ENCODE data around the gene NGRN.
A peak's percentile ranks its signal among the peaks of the same experiment; 100 is the strongest.
"Not testable (repeated sequence)": the region's sequence is repeated elsewhere in the genome, so short reads cannot be mapped to it uniquely, and the experiment has no call there.

NGRN gene

DNA sequence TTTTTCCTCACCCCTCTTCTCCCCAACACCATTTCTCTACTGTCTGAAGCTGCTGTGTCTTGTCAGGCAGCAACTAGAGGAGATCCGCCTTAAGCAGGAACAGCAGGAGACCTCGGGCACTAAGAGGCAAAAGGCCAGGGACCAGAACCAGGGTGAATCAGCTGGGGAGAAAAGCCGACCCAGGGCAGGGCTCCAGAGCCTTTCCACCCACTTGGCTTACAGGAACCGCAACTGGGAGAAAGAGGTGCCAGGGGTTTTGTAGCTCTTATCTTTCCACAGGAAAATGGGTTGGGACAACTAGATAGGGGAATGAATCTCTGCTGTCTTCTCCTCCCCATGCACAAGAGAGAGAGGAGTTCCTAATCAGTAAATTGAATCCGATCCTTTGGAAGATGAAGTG, 3.0 kb upstream of the NGRN start:
- WGBS, 2 experiments (ENCODE audit: insufficient coverage in 2 of 2) = 89 to 90% methylated on average over 2 to 4 of the region's 5 CpGs
- H3K4me3 ChIP-seq (ENCODE audit: extremely low read depth, insufficient read depth, low read length, poor library complexity, severe bottlenecking) = no peak overlapping the region
- H3K9me3 ChIP-seq (ENCODE audit: control insufficient read depth, low read length) = no peaks in the 10 kb centered on the region
- peaks cover 4% of the 10 kb centered on the region for H3K4me1 ChIP-seq (ENCODE audit: control insufficient read depth, insufficient read depth, low read length, poor library complexity, severe bottlenecking)
- H3K27ac ChIP-seq (ENCODE audit: low read depth, low read length, severe bottlenecking) = no peak overlapping the region
- peaks cover 7% of the 10 kb centered on the region for H3K36me3 ChIP-seq (ENCODE audit: control insufficient read depth, insufficient read depth, low read length)

GRCh38 chr15:90264671-90265070, 801 bp upstream of the NGRN start:
- 60 to 85% methylated on average over 4 of the region's 4 CpGs for WGBS, 2 experiments (ENCODE audit: insufficient coverage in 2 of 2)
- peaks cover 25% of the 10 kb centered on the region for H3K36me3 ChIP-seq (ENCODE audit: control insufficient read depth, insufficient read depth, low read length)
- H3K9me3 ChIP-seq (ENCODE audit: control insufficient read depth, low read length) = no peaks in the 10 kb centered on the region
- H3K4me3 ChIP-seq (ENCODE audit: extremely low read depth, insufficient read depth, low read length, poor library complexity, severe bottlenecking) = peak overlapping the region; percentile 68
- H3K4me1 ChIP-seq (ENCODE audit: control insufficient read depth, insufficient read depth, low read length, poor library complexity, severe bottlenecking) = peaks cover 11% of the 10 kb centered on the region
- peak overlapping the region; percentile 93 for H3K27ac ChIP-seq (ENCODE audit: low read depth, low read length, severe bottlenecking)

GRCh38 chr15:90266061-90266431, 574 bp downstream of the NGRN start:
- Histone ChIP-seq H3K9me3 (ENCODE audit: control insufficient read depth, low read length) (no peaks in the 10 kb centered on the region), H3K27ac (ENCODE audit: low read depth, low read length, severe bottlenecking) (peak overlapping the region; percentile 93), H3K4me1 (ENCODE audit: control insufficient read depth, insufficient read depth, low read length, poor library complexity, severe bottlenecking) (peaks cover 11% of the 10 kb centered on the region), H3K4me3 (ENCODE audit: extremely low read depth, insufficient read depth, low read length, poor library complexity, severe bottlenecking) (peak overlapping the region; percentile 68), H3K36me3 (ENCODE audit: control insufficient read depth, insufficient read depth, low read length) (peaks cover 39% of the 10 kb centered on the region)
- 0 to 1% methylated on average over 12 to 15 of the region's 16 CpGs for WGBS, 2 experiments (ENCODE audit: insufficient coverage in 2 of 2)

- no peaks in the 10 kb centered on the region for H3K9me3 ChIP-seq (ENCODE audit: control insufficient read depth, low read length)
- peak overlapping the region; percentile 68 for H3K4me3 ChIP-seq (ENCODE audit: extremely low read depth, insufficient read depth, low read length, poor library complexity, severe bottlenecking)
- peak overlapping the region; percentile 93 for H3K27ac ChIP-seq (ENCODE audit: low read depth, low read length, severe bottlenecking)
- peaks cover 11% of the 10 kb centered on the region for H3K4me1 ChIP-seq (ENCODE audit: control insufficient read depth, insufficient read depth, low read length, poor library complexity, severe bottlenecking)
- H3K36me3 ChIP-seq (ENCODE audit: control insufficient read depth, insufficient read depth, low read length) = peaks cover 43% of the 10 kb centered on the region
- 36% methylated on average over 6 of the region's 15 CpGs; no CpG with 5 or more reads in 1 of the 2 experiments for WGBS, 2 experiments (ENCODE audit: insufficient coverage in 2 of 2)
These were observed 1.0 kb downstream of the NGRN start for GRCh38 chr15:90266485-90266884.

DNA sequence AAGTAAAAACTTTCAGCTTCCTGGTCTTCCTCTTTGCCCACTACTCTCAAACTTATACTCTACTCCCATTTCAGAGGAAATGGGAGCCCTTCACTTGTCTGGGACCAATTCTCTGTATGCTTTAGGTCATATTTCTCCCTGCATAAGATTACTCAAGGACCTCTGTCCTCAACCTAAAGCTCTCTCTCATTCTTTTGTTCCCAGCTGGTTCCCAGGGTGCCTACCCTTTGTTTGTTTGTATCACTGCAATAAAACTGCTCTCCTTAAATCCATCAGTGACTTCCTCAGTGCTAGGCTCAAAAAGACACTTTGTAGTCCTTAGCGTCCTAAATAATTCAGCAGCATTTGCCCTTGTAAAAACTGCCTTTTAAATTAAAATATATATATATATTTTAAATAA, 2.9 kb downstream of the NGRN start:
- no CpG with 5 or more reads among the region's 1 CpG for WGBS, 2 experiments (ENCODE audit: insufficient coverage in 2 of 2)
- Histone ChIP-seq H3K4me3 (ENCODE audit: extremely low read depth, insufficient read depth, low read length, poor library complexity, severe bottlenecking) (no peak overlapping the region), H3K9me3 (ENCODE audit: control insufficient read depth, low read length) (no peaks in the 10 kb centered on the region), H3K36me3 (ENCODE audit: control insufficient read depth, insufficient read depth, low read length) (peaks cover 62% of the 10 kb centered on the region), H3K4me1 (ENCODE audit: control insufficient read depth, insufficient read depth, low read length, poor library complexity, severe bottlenecking) (peaks cover 11% of the 10 kb centered on the region), H3K27ac (ENCODE audit: low read depth, low read length, severe bottlenecking) (no peak overlapping the region)

DNA sequence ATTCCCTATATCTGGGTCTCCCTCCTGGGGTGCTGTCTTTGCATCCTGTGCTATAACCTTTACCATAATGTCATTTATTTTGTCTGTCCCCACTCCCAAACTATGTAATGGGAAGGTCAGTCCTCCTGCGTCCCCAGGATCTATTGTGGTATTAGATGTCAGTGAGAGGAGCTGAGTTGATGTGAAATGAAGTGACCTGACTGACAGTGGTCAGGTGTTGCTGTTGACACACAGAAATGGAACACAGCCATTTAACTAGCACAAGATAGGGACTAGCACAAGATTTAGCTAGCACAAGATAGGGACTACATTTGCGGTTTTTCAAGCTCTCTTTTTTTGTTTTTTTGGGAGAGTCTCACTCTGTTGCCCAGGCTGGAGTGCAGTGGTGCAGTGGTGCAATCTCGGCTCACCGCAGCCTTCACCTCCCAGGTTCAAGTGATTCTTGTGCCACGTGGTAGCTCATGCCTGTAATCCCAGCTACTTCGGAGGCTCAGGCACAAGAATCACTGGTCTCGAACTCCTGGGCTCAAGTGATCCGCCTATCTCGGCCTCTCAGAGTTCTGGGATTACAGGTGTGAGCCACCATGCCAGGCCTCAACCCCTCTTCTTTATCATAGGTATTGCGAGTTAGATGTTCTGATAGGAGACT, 5.2 kb downstream of the NGRN start:
- H3K4me3 ChIP-seq (ENCODE audit: extremely low read depth, insufficient read depth, low read length, poor library complexity, severe bottlenecking) = no peak overlapping the region
- peaks cover 75% of the 10 kb centered on the region for H3K36me3 ChIP-seq (ENCODE audit: control insufficient read depth, insufficient read depth, low read length)
- H3K27ac ChIP-seq (ENCODE audit: low read depth, low read length, severe bottlenecking) = no peak overlapping the region
- peaks cover 11% of the 10 kb centered on the region for H3K4me1 ChIP-seq (ENCODE audit: control insufficient read depth, insufficient read depth, low read length, poor library complexity, severe bottlenecking)
- 90 to 97% methylated on average over 8 to 10 of the region's 10 CpGs for WGBS, 2 experiments (ENCODE audit: insufficient coverage in 2 of 2)
- no peaks in the 10 kb centered on the region for H3K9me3 ChIP-seq (ENCODE audit: control insufficient read depth, low read length)

DNA sequence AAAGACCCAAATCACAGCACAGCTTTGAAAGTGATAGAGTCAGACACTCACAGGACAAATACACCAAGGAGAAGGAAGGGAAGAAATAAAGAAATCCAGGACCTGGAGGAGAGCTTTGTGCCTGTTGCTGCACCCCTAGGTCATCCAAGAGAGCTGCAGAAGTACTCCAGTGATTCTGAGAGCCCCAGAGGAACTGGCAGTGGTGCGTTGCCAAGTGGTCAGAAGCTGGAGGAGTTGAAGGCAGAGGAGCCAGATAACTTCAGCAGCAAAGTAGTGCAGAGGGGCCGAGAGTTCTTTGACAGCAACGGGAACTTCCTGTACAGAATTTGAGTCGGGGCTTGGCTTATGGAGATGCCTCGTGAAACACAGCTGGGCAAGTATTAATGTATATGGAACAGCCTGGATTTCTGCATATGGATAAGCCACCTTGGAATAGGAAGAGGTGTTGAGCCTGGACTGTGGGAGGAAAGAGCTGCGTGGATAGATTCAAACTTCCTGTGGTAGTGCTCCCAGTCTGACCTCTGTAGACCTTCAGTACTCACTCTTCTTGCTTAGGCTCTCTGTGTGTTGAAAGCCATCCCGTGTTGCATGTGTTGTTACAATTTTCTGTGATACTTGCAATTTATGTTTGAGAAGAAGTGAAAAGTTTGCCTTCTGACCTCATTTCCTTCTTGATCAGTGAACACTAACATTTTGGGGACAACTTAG, 6.1 kb downstream of the NGRN start:
- H3K36me3 ChIP-seq (ENCODE audit: control insufficient read depth, insufficient read depth, low read length) = peaks cover 80% of the 10 kb centered on the region
- 94 to 97% methylated on average over 5 to 6 of the region's 7 CpGs for WGBS, 2 experiments (ENCODE audit: insufficient coverage in 2 of 2)

GRCh38 chr15:90278467-90278866, 13.0 kb downstream of the NGRN start:
- peaks cover 17% of the 10 kb centered on the region for H3K36me3 ChIP-seq (ENCODE audit: control insufficient read depth, insufficient read depth, low read length)
- WGBS, 2 experiments (ENCODE audit: insufficient coverage in 2 of 2) = 86 to 96% methylated on average over 9 to 11 of the region's 12 CpGs
- not testable (repeated sequence) for H3K27ac ChIP-seq (ENCODE audit: low read depth, low read length, severe bottlenecking); H3K4me3 ChIP-seq (ENCODE audit: extremely low read depth, insufficient read depth, low read length, poor library complexity, severe bottlenecking); H3K4me1 ChIP-seq (ENCODE audit: control insufficient read depth, insufficient read depth, low read length, poor library complexity, severe bottlenecking); H3K9me3 ChIP-seq (ENCODE audit: control insufficient read depth, low read length)

More for the DNA sequence above, 6.1 kb downstream of the NGRN start:
- Histone ChIP-seq H3K4me1 (ENCODE audit: control insufficient read depth, insufficient read depth, low read length, poor library complexity, severe bottlenecking) (peaks cover 11% of the 10 kb centered on the region), H3K27ac (ENCODE audit: low read depth, low read length, severe bottlenecking) (peak overlapping the region; percentile 16), H3K4me3 (ENCODE audit: extremely low read depth, insufficient read depth, low read length, poor library complexity, severe bottlenecking) (no peak overlapping the region), H3K9me3 (ENCODE audit: control insufficient read depth, low read length) (no peaks in the 10 kb centered on the region)

DNA sequence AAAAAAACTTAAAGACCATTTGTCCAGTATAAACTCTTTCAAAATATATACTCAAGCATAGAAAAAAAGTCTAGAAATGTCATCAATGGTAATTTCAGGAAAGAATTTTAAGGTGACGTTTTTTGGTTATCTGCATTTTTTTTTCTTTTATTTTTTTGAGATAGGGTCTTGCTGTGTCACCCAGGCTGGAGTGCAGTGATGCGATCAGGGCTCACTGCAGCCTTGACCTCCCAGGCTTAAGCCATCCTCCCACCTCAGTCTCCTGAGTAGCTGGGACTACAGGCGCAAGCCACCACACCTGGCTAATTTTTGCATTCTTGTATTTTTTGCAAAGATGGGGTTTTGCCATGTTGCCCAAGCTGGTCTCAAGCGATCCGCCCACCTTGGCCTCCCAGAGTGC, 15.3 kb downstream of the NGRN start:
- not testable (repeated sequence) for H3K4me1 ChIP-seq (ENCODE audit: control insufficient read depth, insufficient read depth, low read length, poor library complexity, severe bottlenecking); H3K27ac ChIP-seq (ENCODE audit: low read depth, low read length, severe bottlenecking); H3K9me3 ChIP-seq (ENCODE audit: control insufficient read depth, low read length); H3K36me3 ChIP-seq (ENCODE audit: control insufficient read depth, insufficient read depth, low read length); H3K4me3 ChIP-seq (ENCODE audit: extremely low read depth, insufficient read depth, low read length, poor library complexity, severe bottlenecking)
- 93 to 100% methylated on average over 3 of the region's 5 CpGs for WGBS, 2 experiments (ENCODE audit: insufficient coverage in 2 of 2)

GRCh38 chr15:90281637-90282036, 16.2 kb downstream of the NGRN start:
- H3K27ac ChIP-seq (ENCODE audit: low read depth, low read length, severe bottlenecking); H3K4me3 ChIP-seq (ENCODE audit: extremely low read depth, insufficient read depth, low read length, poor library complexity, severe bottlenecking); H3K36me3 ChIP-seq (ENCODE audit: control insufficient read depth, insufficient read depth, low read length); H3K9me3 ChIP-seq (ENCODE audit: control insufficient read depth, low read length); H3K4me1 ChIP-seq (ENCODE audit: control insufficient read depth, insufficient read depth, low read length, poor library complexity, severe bottlenecking): not testable (repeated sequence)
- 92 to 93% methylated on average over 5 of the region's 6 CpGs for WGBS, 2 experiments (ENCODE audit: insufficient coverage in 2 of 2)

GRCh38 chr15:90286678-90287077, 21.2 kb downstream of the NGRN start:
- H3K9me3 ChIP-seq (ENCODE audit: control insufficient read depth, low read length) = no peaks in the 10 kb centered on the region
- H3K4me3 ChIP-seq (ENCODE audit: extremely low read depth, insufficient read depth, low read length, poor library complexity, severe bottlenecking) = no peak overlapping the region
- no peaks in the 10 kb centered on the region for H3K4me1 ChIP-seq (ENCODE audit: control insufficient read depth, insufficient read depth, low read length, poor library complexity, severe bottlenecking)
- no peak overlapping the region for H3K27ac ChIP-seq (ENCODE audit: low read depth, low read length, severe bottlenecking)
- no peaks in the 10 kb centered on the region for H3K36me3 ChIP-seq (ENCODE audit: control insufficient read depth, insufficient read depth, low read length)
